Measurements from ENCODE around the gene MB21D2. TPM values are rescaled to one million over a fixed set of nuclear protein-coding genes. Genes with fewer than 3 reads are reported as not detected.

The MB21D2 gene
- total and polyA plus RNA-seq, 10 donors = 0.59 to 3.5 (median 2.0) TPM

DNA sequence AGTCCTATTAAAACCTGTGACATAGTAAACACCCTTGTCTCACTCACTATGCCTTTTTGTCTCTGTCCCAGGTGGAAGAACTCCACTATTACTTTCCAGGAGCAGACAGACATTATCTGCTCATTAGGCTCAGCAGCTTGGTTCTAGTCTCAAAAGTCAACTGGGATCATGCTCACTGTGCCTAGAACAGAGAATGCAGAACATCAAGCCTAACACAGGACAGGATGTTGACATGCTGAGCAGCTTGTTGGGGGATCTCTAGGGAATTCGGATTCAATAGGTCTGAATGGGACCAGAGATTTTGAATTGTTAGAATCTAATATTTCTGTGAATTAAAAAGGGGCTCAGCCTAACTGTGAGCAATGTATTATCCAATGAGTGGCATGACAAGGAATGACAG is 6.4 kb downstream of the MB21D2 start:
- TF ChIP-seq, protein P1, sequence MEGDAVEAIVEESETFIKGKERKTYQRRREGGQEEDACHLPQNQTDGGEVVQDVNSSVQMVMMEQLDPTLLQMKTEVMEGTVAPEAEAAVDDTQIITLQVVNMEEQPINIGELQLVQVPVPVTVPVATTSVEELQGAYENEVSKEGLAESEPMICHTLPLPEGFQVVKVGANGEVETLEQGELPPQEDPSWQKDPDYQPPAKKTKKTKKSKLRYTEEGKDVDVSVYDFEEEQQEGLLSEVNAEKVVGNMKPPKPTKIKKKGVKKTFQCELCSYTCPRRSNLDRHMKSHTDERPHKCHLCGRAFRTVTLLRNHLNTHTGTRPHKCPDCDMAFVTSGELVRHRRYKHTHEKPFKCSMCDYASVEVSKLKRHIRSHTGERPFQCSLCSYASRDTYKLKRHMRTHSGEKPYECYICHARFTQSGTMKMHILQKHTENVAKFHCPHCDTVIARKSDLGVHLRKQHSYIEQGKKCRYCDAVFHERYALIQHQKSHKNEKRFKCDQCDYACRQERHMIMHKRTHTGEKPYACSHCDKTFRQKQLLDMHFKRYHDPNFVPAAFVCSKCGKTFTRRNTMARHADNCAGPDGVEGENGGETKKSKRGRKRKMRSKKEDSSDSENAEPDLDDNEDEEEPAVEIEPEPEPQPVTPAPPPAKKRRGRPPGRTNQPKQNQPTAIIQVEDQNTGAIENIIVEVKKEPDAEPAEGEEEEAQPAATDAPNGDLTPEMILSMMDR (IDR thresholded peaks at IDR 0.05 in 8 of 11, conservative IDR thresholded peaks at IDR 0.05 in 3 of 11) = no peak
- no peak for TF ChIP-seq POLR2AphosphoS5 (IDR thresholded peaks at IDR 0.05)
- TF ChIP-seq POLR2A (IDR thresholded peaks at IDR 0.05) = no peak
- Histone ChIP-seq H3K36me3 (no peaks in the 10 kb centered on the region), H3K4me1 (peaks cover 0 to 10% (median 5%) of the 10 kb centered on the region in 6 donors), H3K4me3 (no peak overlapping the region), H3K27me3 (replicated peaks in 1 of 7) (peaks cover 0 to 22% (median 0%) of the 10 kb centered on the region in 7 donors), H3K9me3 (no peaks in the 10 kb centered on the region), H3K27ac (no peak overlapping the region)
- intact Hi-C loops (cut with DNase I; ENCODE audit: low total_unique reads) = loop anchor here (10.0 kb wide), 1 partner anchor 86 kb away; no protein-coding TSS in a partner anchor
- no peak for DNase-seq
- 50 to 85% (median 73%) methylated on average over 1 of the region's 1 CpG for WGBS, 5 donors

- WGBS, 5 donors = 74 to 83% (median 76%) methylated on average over 4 of the region's 4 CpGs
- no peak for DNase-seq
- Histone ChIP-seq H3K27ac (no peak overlapping the region), H3K36me3 (no peaks in the 10 kb centered on the region), H3K27me3 (replicated peaks in 1 of 7) (no peaks in the 10 kb centered on the region), H3K9me3 (peaks cover 0 to 8% (median 0%) of the 10 kb centered on the region in 8 donors), H3K4me3 (no peak overlapping the region), H3K4me1 (no peaks in the 10 kb centered on the region)
- intact Hi-C loops (cut with DNase I; ENCODE audit: low total_unique reads) = no loop called here
- no peak for TF ChIP-seq POLR2AphosphoS5 (IDR thresholded peaks at IDR 0.05)
- TF ChIP-seq POLR2A (IDR thresholded peaks at IDR 0.05) = no peak
- TF ChIP-seq, protein P1 (IDR thresholded peaks at IDR 0.05 in 8 of 11, conservative IDR thresholded peaks at IDR 0.05 in 3 of 11) = no peak
Observed at GRCh38 chr3:192907784-192908183, 9.9 kb downstream of the MB21D2 start.

- TF ChIP-seq POLR2A (IDR thresholded peaks at IDR 0.05) (no peak), POLR2AphosphoS5 (IDR thresholded peaks at IDR 0.05) (no peak)
- TF ChIP-seq, protein P1 (IDR thresholded peaks at IDR 0.05 in 8 of 11, conservative IDR thresholded peaks at IDR 0.05 in 3 of 11) = no peak
- WGBS, 5 donors = 79 to 95% (median 85%) methylated on average over 1 of the region's 1 CpG
- intact Hi-C loops (cut with DNase I; ENCODE audit: low total_unique reads) = no loop called here
Observed at GRCh38 chr3:192906940-192907339, 10.7 kb downstream of the MB21D2 start.

GRCh38 chr3:192905980-192906678 is 11.5 kb downstream of the MB21D2 start:
- no peak overlapping the region for H3K27ac ChIP-seq
- 78 to 87% (median 81%) methylated on average over 3 of the region's 3 CpGs for WGBS, 5 donors
- DNase-seq = no peak
- H3K27me3 ChIP-seq (replicated peaks in 1 of 7) = no peaks in the 10 kb centered on the region
- H3K4me3 ChIP-seq = no peak overlapping the region
- TF ChIP-seq, protein P1 (IDR thresholded peaks at IDR 0.05 in 8 of 11, conservative IDR thresholded peaks at IDR 0.05 in 3 of 11) = no peak
- no peak for TF ChIP-seq POLR2A (IDR thresholded peaks at IDR 0.05)
- no peak for TF ChIP-seq POLR2AphosphoS5 (IDR thresholded peaks at IDR 0.05)
- no peaks in the 10 kb centered on the region for H3K4me1 ChIP-seq
- intact Hi-C loops (cut with DNase I; ENCODE audit: low total_unique reads) = no loop called here
- H3K9me3 ChIP-seq = peaks cover 0 to 8% (median 0%) of the 10 kb centered on the region in 8 donors
- H3K36me3 ChIP-seq = no peaks in the 10 kb centered on the region

More at GRCh38 chr3:192906940-192907339, 10.7 kb downstream of the MB21D2 start:
- Histone ChIP-seq H3K4me3 (no peak overlapping the region), H3K36me3 (no peaks in the 10 kb centered on the region), H3K4me1 (no peaks in the 10 kb centered on the region), H3K27me3 (replicated peaks in 1 of 7) (no peaks in the 10 kb centered on the region), H3K9me3 (peaks cover 0 to 8% (median 0%) of the 10 kb centered on the region in 8 donors), H3K27ac (no peak overlapping the region)
- no peak for DNase-seq
